ENCODE results near the gene NT5C1A.
A peak's percentile ranks its signal among the peaks of the same experiment; 100 is the strongest.

Gene NT5C1A

DNA sequence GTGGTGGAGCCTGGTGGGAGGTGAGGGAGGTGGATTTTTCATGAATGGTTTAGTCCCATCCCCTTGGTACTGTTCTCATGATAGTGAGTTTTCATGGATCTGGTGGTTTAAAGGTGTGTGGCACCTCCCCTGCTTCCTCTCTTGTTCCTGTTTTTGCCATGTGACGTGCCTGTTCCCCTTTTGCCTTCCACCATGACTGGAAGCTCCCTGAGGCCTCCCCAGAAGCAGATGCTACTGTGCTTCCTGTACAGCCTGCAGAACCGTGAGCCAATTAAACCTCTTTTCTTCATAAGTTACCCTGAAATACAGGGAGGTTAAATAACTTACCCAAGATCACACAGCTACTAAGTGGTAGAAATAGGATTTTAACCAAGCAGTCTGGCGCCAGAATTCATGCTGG, 28.2 kb downstream of the NT5C1A start:
- in situ Hi-C loops (cut with MboI; ENCODE audit: low pct_unique_long_range_greater_than_20kb, low sequenced_read_pairs, unreplicated experiment), result no loop called here
- TF ChIP-seq, protein P1, sequence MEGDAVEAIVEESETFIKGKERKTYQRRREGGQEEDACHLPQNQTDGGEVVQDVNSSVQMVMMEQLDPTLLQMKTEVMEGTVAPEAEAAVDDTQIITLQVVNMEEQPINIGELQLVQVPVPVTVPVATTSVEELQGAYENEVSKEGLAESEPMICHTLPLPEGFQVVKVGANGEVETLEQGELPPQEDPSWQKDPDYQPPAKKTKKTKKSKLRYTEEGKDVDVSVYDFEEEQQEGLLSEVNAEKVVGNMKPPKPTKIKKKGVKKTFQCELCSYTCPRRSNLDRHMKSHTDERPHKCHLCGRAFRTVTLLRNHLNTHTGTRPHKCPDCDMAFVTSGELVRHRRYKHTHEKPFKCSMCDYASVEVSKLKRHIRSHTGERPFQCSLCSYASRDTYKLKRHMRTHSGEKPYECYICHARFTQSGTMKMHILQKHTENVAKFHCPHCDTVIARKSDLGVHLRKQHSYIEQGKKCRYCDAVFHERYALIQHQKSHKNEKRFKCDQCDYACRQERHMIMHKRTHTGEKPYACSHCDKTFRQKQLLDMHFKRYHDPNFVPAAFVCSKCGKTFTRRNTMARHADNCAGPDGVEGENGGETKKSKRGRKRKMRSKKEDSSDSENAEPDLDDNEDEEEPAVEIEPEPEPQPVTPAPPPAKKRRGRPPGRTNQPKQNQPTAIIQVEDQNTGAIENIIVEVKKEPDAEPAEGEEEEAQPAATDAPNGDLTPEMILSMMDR (IDR thresholded peaks at IDR 0.05; ENCODE audit: extremely low read depth, insufficient read depth, missing control alignments), result no peak
- DNase-seq (ENCODE audit: low spot score), result no peak

DNA sequence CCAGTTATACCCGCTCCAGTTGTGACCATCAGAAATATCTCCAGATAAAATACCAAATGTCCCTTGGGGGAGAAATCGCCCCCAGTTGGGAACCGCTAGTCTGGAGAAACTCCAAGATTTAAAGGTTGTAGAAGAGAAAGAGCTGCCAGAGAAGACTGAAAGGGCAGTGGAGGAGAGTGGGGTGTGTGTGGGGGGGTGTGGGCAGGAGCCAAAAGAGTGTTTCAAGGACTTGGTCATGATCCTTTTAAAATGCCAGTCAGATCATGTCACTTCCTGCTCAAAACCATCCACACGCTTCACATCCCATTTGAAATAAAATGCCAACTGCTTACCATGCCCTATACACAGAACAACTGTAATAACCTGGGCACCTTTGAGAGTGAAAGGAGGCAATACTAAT, 29.1 kb downstream of the NT5C1A start:
- in situ Hi-C loops (cut with MboI; ENCODE audit: low pct_unique_long_range_greater_than_20kb, low sequenced_read_pairs, unreplicated experiment), result no loop called here
- TF ChIP-seq, protein P1 (IDR thresholded peaks at IDR 0.05; ENCODE audit: extremely low read depth, insufficient read depth, missing control alignments), result no peak
- DNase-seq (ENCODE audit: low spot score), result no peak

DNA sequence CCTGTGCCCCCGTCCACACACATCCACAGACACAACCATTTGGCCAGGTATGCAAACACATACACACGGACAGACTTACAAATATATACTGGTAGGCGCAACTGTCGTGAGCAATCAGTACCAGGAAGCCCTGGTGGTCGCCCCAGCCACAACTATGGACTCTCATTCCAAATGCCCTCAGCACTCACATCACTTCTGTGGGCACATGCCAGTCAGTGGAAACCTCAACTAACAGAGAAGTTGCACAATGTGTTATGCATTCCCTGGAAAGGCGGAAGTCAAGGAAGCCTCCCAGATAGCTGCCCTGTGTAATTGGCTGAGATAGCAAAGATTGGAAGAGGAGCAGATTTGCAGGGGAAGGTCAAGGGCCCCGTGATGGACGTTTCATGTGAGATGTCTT, 31.0 kb downstream of the NT5C1A start:
- TF ChIP-seq, protein P1 (IDR thresholded peaks at IDR 0.05; ENCODE audit: extremely low read depth, insufficient read depth, missing control alignments), result no peak
- DNase-seq (ENCODE audit: low spot score), result no peak
- in situ Hi-C loops (cut with MboI; ENCODE audit: low pct_unique_long_range_greater_than_20kb, low sequenced_read_pairs, unreplicated experiment), result no loop called here

DNA sequence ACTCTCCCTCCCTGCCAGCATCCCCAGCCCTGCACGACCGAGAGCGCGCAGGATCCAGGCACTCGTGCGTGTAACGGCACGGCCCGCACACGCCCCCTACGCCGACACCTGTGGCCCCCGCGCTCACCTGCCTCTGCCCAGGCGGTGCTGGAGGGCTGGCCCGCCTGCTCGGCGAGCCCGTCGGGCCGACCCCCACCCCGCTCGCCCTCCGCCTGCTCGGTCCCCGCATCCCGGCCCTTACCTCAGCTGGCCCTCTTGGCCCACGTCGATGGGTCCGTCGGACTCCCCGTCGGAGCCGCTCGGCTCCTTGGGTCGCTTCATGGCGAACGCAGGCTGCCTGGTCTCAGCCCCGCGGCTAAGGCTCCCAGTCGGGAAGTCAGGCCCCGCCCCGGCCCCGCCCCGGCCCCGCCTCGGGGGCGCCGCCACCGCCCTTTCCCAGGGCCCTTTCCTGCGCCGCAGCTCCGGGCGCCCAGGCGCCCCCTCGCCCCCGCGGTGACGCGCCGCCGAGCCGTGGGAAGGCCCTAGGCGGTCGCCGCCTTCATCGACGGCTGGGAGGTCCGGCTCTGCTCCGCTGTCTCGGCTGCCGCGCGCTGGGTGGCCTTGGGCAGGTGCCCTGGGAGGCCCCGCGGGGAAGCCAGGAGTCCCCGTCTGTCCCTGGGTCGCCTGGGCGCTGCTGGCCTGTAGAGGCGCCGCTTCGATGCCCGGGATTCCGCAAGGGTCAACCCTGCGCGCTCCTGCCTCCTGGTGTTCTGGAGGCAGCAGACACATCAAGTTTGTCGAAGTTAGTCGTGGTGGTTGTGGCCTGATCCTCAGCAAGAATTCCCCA, 32.4 kb downstream of the NT5C1A start, which contains the start of gene HEYL:
TSS of gene HEYL (minus strand) at position 339 of the 826 bp plus-strand sequence. CDS start at position 321, 18 bp downstream.
- in situ Hi-C loops (cut with MboI; ENCODE audit: low pct_unique_long_range_greater_than_20kb, low sequenced_read_pairs, unreplicated experiment), result no loop called here
- TF ChIP-seq, protein P1 (IDR thresholded peaks at IDR 0.05; ENCODE audit: extremely low read depth, insufficient read depth, missing control alignments), result peak; percentile 28
- DNase-seq (ENCODE audit: low spot score), result peak; percentile 76

DNA sequence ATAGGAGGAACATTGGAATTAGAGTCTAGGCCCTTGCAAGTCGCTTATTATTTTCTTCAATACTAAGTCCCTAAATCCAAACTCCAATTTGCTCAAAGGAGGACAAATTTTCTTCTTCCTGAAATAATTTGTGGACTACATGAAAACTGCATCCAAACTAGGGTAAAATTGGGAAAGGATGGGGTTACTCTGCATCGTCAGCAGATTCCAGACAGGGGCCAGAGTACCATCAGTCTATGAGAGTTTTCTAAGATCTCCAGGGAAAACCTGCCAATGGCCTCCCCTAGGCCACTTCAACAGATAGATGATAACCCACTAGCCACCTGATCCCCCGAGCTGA, 33.0 kb downstream of the NT5C1A start:
- in situ Hi-C loops (cut with MboI; ENCODE audit: low pct_unique_long_range_greater_than_20kb, low sequenced_read_pairs, unreplicated experiment), result no loop called here
- TF ChIP-seq, protein P1 (IDR thresholded peaks at IDR 0.05; ENCODE audit: extremely low read depth, insufficient read depth, missing control alignments), result no peak
- no peak for DNase-seq (ENCODE audit: low spot score)

DNA sequence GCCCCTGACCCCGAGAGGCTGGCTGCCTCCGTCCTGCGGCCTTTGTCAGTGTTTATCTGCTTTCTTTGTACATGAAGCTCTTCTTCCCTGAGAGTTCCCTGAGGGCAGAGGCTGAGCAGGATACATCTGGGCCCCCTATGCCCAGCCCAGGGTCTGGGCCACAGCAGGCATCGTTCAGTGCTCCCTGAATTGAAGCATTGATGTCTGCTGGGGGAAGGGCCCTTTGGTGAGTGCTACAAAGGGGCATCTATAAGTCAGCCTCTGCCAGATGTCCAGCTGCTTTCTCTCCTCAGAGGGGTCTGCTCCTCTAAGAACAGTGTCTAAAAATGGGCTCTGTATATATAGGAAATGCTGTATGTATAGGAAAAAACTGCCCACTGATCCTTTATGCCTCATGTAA, 34.5 kb downstream of the NT5C1A start:
- TF ChIP-seq, protein P1 (IDR thresholded peaks at IDR 0.05; ENCODE audit: extremely low read depth, insufficient read depth, missing control alignments), result no peak
- in situ Hi-C loops (cut with MboI; ENCODE audit: low pct_unique_long_range_greater_than_20kb, low sequenced_read_pairs, unreplicated experiment), result no loop called here
- DNase-seq (ENCODE audit: low spot score), result no peak
